ENCODE measurements around the gene TNFRSF9. TPM values are rescaled to one million over a fixed set of nuclear protein-coding genes. Genes with fewer than 3 reads are reported as not detected.

The TNFRSF9 gene
- total RNA-seq, 1 experiment from 2014 or later: not detected

DNA sequence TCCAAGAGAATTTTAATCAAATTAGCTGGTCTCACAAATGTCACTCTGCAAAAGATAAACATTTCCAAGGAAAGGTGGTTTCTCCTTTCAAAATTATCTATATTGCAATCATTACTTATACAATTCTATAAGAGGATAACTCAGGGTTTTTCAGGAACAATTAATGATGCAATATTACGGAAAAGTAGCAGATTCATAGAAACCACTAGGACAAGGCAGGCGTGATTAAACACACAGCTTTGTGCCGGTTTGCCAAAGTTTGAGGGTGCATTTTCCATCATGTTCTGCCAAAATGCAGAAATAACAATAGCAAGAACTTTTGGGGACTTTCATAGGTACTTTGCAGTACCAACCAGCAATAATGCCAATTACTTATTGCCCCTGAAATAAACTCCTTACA lies 605 bp downstream of the TNFRSF9 start (continued):
- TF ChIP-seq ZSCAN18 (CRISPR knock-in tag; IDR thresholded peaks at IDR 0.05) (no peak), RORB (CRISPR knock-in tag; IDR thresholded peaks at IDR 0.05) (no peak)
- TF ChIP-seq, protein P1, sequence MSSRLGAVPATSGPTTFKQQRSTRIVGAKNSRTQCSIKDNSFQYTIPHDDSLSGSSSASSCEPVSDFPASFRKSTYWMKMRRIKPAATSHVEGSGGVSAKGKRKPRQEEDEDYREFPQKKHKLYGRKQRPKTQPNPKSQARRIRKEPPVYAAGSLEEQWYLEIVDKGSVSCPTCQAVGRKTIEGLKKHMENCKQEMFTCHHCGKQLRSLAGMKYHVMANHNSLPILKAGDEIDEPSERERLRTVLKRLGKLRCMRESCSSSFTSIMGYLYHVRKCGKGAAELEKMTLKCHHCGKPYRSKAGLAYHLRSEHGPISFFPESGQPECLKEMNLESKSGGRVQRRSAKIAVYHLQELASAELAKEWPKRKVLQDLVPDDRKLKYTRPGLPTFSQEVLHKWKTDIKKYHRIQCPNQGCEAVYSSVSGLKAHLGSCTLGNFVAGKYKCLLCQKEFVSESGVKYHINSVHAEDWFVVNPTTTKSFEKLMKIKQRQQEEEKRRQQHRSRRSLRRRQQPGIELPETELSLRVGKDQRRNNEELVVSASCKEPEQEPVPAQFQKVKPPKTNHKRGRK (CRISPR knock-in tag; IDR thresholded peaks at IDR 0.05; ENCODE audit: borderline replicate concordance): no peak

DNA sequence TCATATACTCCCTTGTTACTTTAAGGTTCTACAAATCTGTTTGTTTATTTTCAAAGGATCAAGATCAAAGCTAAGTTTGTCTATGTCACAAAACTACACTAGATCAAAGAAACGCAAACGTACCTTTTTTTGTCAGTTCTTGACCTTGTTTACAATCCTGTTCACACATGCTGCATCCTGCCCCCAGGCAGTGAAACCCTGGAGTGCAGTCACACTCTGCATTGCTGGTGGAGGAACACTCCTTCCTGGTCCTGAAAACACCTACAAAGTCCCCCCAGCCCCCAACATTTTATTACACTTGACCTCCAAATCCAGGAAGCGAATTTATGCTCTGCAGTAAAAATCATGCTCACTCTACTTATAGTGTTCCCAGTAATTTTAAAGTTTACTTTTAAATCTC lies 2.6 kb downstream of the TNFRSF9 start:
- ATAC-seq (no peak), DNase-seq (ENCODE audit: low spot score) (no peak)
- Mint-ChIP-seq H3K4me1 (peaks cover 16% of the 10 kb centered on the region), H3K27me3 (ENCODE audit: low read depth) (peaks cover 64% of the 10 kb centered on the region), H3K36me3 (no peaks in the 10 kb centered on the region), H3K9me3 (no peaks in the 10 kb centered on the region), H3K27ac (no peak overlapping the region), H3K4me3 (no peak overlapping the region)
- POLR2A ChIA-PET: no interaction called here
- CTCF ChIA-PET: interaction anchor here (1.0 kb wide), 1 partner anchor 183 kb away, joined by 4 read pairs; no protein-coding TSS in a partner anchor
- TF ChIP-seq, protein P2, sequence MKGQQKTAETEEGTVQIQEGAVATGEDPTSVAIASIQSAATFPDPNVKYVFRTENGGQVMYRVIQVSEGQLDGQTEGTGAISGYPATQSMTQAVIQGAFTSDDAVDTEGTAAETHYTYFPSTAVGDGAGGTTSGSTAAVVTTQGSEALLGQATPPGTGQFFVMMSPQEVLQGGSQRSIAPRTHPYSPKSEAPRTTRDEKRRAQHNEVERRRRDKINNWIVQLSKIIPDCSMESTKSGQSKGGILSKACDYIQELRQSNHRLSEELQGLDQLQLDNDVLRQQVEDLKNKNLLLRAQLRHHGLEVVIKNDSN (CRISPR knock-in tag; IDR thresholded peaks at IDR 0.05): no peak
- no peak for TF ChIP-seq ZSCAN18 (CRISPR knock-in tag; IDR thresholded peaks at IDR 0.05)
- TF ChIP-seq ATF2 (CRISPR knock-in tag; IDR thresholded peaks at IDR 0.05; ENCODE audit: borderline replicate concordance, low read depth): no peak
- no peak for TF ChIP-seq CREM (CRISPR knock-in tag; IDR thresholded peaks at IDR 0.05)
- no peak for TF ChIP-seq NFE2L1 (CRISPR knock-in tag; IDR thresholded peaks at IDR 0.05)
- TF ChIP-seq OVOL2 (CRISPR knock-in tag; IDR thresholded peaks at IDR 0.05; ENCODE audit: borderline replicate concordance): no peak
- no peak for TF ChIP-seq GABPB1 (CRISPR knock-in tag; IDR thresholded peaks at IDR 0.05)
- TF ChIP-seq ZNF121 (CRISPR knock-in tag; IDR thresholded peaks at IDR 0.05): no peak
- no peak for TF ChIP-seq EMX1 (CRISPR knock-in tag; IDR thresholded peaks at IDR 0.05)
- TF ChIP-seq IRF2 (CRISPR knock-in tag; IDR thresholded peaks at IDR 0.05; ENCODE audit: borderline replicate concordance, low read depth): no peak
- no peak for TF ChIP-seq ZNF416 (CRISPR knock-in tag; IDR thresholded peaks at IDR 0.05)
- TF ChIP-seq NR2C2 (CRISPR knock-in tag; IDR thresholded peaks at IDR 0.05): no peak

DNA sequence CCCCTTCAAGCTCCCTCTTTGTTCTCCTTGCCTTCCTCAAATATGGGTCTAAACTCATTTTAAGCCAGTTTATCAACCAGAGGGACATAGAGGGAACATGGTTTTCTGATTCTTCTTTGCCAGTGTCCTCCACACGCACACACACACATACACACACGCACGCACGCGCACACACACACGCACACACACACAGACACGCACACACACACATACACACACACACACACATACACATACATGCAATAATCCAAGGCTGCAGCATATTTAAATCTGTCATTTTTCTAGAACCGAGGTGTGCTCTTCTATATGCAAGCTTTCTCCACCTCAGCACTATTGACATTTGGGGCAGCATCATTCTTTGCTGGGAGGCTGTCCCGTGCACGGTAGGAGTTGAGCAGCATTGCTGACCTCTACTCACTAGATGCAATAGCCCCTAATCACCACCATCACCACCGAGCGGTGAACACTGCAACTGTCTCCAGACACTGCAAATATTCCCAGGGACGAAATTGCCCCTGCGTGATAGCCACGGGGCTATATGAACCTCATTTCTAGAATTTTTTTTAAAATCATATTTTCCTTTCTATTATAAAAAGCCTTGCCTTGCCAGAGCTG lies 8.0 kb downstream of the TNFRSF9 start:
- Mint-ChIP-seq H3K4me3 (no peak overlapping the region), H3K9me3 (no peaks in the 10 kb centered on the region), H3K27me3 (ENCODE audit: low read depth) (peaks cover 13% of the 10 kb centered on the region), H3K4me1 (no peaks in the 10 kb centered on the region), H3K27ac (no peak overlapping the region), H3K36me3 (no peaks in the 10 kb centered on the region)
- CTCF ChIA-PET: no interaction called here
- no peak for DNase-seq (ENCODE audit: low spot score)
- ATAC-seq: peak; percentile 44; the same call in 1 of the 2 replicates
- POLR2A ChIA-PET: no interaction called here
- TF ChIP-seq ZNF219 (CRISPR knock-in tag; IDR thresholded peaks at IDR 0.05; ENCODE audit: borderline replicate concordance) (no peak), NR1H2 (CRISPR knock-in tag; IDR thresholded peaks at IDR 0.05) (no peak), ETV6 (CRISPR knock-in tag; IDR thresholded peaks at IDR 0.05) (no peak), JUN (CRISPR knock-in tag; IDR thresholded peaks at IDR 0.05) (no peak), TCF7 (CRISPR knock-in tag; IDR thresholded peaks at IDR 0.05; ENCODE audit: low read depth) (no peak), SP1 (CRISPR knock-in tag; conservative IDR thresholded peaks at IDR 0.05) (no peak), FOXP4 (CRISPR knock-in tag; IDR thresholded peaks at IDR 0.05) (no peak), ELF4 (CRISPR knock-in tag; IDR thresholded peaks at IDR 0.05; ENCODE audit: low read depth) (no peak), NFE2L1 (CRISPR knock-in tag; IDR thresholded peaks at IDR 0.05) (no peak), ZBTB21 (CRISPR knock-in tag; IDR thresholded peaks at IDR 0.05; ENCODE audit: borderline replicate concordance) (no peak)
- TF ChIP-seq, protein P3, sequence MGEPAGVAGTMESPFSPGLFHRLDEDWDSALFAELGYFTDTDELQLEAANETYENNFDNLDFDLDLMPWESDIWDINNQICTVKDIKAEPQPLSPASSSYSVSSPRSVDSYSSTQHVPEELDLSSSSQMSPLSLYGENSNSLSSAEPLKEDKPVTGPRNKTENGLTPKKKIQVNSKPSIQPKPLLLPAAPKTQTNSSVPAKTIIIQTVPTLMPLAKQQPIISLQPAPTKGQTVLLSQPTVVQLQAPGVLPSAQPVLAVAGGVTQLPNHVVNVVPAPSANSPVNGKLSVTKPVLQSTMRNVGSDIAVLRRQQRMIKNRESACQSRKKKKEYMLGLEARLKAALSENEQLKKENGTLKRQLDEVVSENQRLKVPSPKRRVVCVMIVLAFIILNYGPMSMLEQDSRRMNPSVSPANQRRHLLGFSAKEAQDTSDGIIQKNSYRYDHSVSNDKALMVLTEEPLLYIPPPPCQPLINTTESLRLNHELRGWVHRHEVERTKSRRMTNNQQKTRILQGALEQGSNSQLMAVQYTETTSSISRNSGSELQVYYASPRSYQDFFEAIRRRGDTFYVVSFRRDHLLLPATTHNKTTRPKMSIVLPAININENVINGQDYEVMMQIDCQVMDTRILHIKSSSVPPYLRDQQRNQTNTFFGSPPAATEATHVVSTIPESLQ (CRISPR knock-in tag; IDR thresholded peaks at IDR 0.05): no peak
